ENCODE data around the gene DYDC2.

The DYDC2 gene

GRCh38 chr10:80372675-80373074, 16.1 kb downstream of the DYDC2 start:
- DNase-seq (ENCODE audit: low spot score), result no peak

- no peak for DNase-seq (ENCODE audit: low spot score)
Measured at GRCh38 chr10:80373502-80373901, 16.9 kb downstream of the DYDC2 start.

- DNase-seq (ENCODE audit: low spot score), result no peak
Measured at GRCh38 chr10:80379701-80380100, 23.1 kb downstream of the DYDC2 start.

- no peak for DNase-seq (ENCODE audit: low spot score)
Measured at GRCh38 chr10:80380185-80380584, 23.6 kb downstream of the DYDC2 start.

GRCh38 chr10:80382989-80383388, 26.4 kb downstream of the DYDC2 start:
- DNase-seq (ENCODE audit: low spot score), result peak; percentile 20

- DNase-seq (ENCODE audit: low spot score), result no peak
Measured at GRCh38 chr10:80390740-80391139, 34.2 kb downstream of the DYDC2 start.

- DNase-seq (ENCODE audit: low spot score), result no peak
Measured at GRCh38 chr10:80392250-80392649, 35.7 kb downstream of the DYDC2 start.

- DNase-seq (ENCODE audit: low spot score), result no peak
Measured at GRCh38 chr10:80394358-80394916, 37.9 kb downstream of the DYDC2 start.

- no peak for DNase-seq (ENCODE audit: low spot score)
Measured at GRCh38 chr10:80397014-80397413, 40.4 kb downstream of the DYDC2 start.

GRCh38 chr10:80400136-80400804, 43.7 kb downstream of the DYDC2 start:
- no peak for DNase-seq (ENCODE audit: low spot score)

GRCh38 chr10:80405035-80405434, 48.5 kb downstream of the DYDC2 start:
- DNase-seq (ENCODE audit: low spot score), result no peak

- no peak for DNase-seq (ENCODE audit: low spot score)
Measured at GRCh38 chr10:80405626-80406025, 49.0 kb downstream of the DYDC2 start.

GRCh38 chr10:80406204-80406603, 49.6 kb downstream of the DYDC2 start:
- DNase-seq (ENCODE audit: low spot score), result no peak

GRCh38 chr10:80407812-80408241, 51.2 kb downstream of the DYDC2 start:
- DNase-seq (ENCODE audit: low spot score), result no peak

- DNase-seq (ENCODE audit: low spot score), result no peak
Measured at GRCh38 chr10:80408242-80409101, 51.9 kb downstream of the DYDC2 start, which contains the start of gene PRXL2A. PRXL2A (plus strand) TSS chr10:80408551; CDS start chr10:80420468, 11,917 bp downstream.

- no peak for DNase-seq (ENCODE audit: low spot score)
Measured at GRCh38 chr10:80409121-80409520, 52.5 kb downstream of the DYDC2 start.

GRCh38 chr10:80410122-80410521, 53.5 kb downstream of the DYDC2 start:
- no peak for DNase-seq (ENCODE audit: low spot score)

- peak; percentile 34 for DNase-seq (ENCODE audit: low spot score)
Measured at GRCh38 chr10:80410578-80411145, 54.1 kb downstream of the DYDC2 start.

- no peak for DNase-seq (ENCODE audit: low spot score)
Measured at GRCh38 chr10:80411267-80411668, 54.7 kb downstream of the DYDC2 start.

- DNase-seq (ENCODE audit: low spot score), result no peak
Measured at GRCh38 chr10:80411681-80412220, 55.2 kb downstream of the DYDC2 start.

- DNase-seq (ENCODE audit: low spot score), result no peak
Measured at GRCh38 chr10:80412486-80412885, 55.9 kb downstream of the DYDC2 start.

GRCh38 chr10:80413271-80413996, 56.9 kb downstream of the DYDC2 start:
- no peak for DNase-seq (ENCODE audit: low spot score)

Data from hematopoietic multipotent progenitor cell treated with erythropoietin and hydrocortisone succinate and interleukin-3 and kit ligand, for 15 days (in vitro differentiated cells).